Measurements from ENCODE around the gene MCFD2.
"Not testable (repeated sequence)": the region's sequence is repeated elsewhere in the genome, so short reads cannot be mapped to it uniquely, and the experiment has no call there.

The MCFD2 gene

DNA sequence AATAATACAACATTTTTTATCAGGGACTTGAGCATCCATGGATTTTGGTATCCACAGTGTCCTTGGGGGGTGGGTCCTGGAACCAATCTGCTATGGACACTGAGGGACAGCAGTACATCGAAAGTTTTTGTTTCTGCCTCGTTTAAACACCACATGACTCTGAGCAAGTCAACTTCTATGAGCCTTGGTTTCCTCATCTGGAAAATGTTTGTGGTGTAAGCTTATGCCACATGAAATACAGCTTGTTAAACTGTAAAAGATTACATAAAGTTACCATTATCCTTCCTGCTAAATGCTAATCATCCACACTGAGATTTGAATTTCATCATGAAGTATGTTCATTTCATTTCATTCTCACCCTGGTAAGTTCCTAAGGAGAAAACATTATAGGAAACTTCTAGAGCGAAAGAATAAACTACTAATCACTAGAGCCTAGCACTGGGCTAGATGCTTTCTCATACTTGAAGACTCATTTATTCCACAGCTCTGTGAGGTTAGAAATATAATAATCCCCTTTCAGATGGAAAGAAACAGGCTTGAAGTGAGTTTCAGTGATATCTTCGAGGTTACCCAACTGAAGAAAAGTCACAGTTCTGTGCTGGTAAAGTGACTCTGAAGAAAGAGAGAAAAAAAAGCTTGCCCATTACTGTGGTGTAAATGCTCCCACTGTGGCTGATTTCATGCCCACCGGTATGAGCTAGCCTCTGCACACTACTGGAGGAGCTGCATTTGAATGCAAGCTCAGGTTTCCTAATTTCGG is 29.2 kb downstream of the MCFD2 start:
- DNase-seq (ENCODE audit: extremely low read depth, low read depth) = no peak
- TF ChIP-seq, protein P1, sequence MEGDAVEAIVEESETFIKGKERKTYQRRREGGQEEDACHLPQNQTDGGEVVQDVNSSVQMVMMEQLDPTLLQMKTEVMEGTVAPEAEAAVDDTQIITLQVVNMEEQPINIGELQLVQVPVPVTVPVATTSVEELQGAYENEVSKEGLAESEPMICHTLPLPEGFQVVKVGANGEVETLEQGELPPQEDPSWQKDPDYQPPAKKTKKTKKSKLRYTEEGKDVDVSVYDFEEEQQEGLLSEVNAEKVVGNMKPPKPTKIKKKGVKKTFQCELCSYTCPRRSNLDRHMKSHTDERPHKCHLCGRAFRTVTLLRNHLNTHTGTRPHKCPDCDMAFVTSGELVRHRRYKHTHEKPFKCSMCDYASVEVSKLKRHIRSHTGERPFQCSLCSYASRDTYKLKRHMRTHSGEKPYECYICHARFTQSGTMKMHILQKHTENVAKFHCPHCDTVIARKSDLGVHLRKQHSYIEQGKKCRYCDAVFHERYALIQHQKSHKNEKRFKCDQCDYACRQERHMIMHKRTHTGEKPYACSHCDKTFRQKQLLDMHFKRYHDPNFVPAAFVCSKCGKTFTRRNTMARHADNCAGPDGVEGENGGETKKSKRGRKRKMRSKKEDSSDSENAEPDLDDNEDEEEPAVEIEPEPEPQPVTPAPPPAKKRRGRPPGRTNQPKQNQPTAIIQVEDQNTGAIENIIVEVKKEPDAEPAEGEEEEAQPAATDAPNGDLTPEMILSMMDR (IDR thresholded peaks at IDR 0.05; ENCODE audit: low read depth, low read length) = no peak

DNA sequence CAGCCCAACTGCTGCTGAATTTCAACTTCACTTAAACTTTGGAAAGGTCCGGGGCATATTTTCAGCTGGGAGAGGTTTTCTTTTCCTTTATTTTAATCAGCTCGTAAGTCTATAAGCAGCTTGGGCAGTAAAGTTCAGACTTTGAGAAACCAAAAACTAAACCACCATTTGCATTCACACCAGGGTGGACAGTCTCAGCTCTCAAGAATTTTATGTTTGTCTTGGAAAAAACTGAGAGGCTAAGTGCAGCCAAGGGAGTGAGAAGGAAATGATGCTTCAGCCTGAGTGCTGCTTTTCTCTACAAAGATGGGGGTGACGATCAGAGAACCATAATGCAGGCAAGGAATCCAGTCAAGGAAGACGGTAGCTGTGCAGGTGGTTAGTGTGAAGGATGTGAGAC is 30.2 kb downstream of the MCFD2 start:
- TF ChIP-seq, protein P1 (IDR thresholded peaks at IDR 0.05; ENCODE audit: low read depth, low read length) = no peak
- no peak for DNase-seq (ENCODE audit: extremely low read depth, low read depth)

DNA sequence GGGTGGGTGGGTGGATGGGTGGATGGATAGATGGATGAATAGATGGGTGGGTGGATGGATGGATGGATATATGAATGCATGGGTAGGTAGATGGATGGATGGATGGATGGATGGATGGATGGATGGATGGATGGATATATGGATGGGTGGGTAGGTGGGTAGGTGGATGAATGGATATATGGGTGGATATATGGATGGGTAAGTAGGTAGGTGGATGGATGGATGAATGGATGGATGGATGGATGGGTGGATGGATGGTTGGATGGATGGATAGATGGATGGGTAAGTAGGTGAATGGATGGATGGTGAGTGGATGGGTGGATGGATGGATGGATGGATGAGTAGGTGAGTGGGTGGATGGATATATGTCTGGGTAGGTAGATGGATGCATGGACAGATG is 36.1 kb downstream of the MCFD2 start:
- DNase-seq (ENCODE audit: extremely low read depth, low read depth) = no peak
- TF ChIP-seq, protein P1 (IDR thresholded peaks at IDR 0.05; ENCODE audit: low read depth, low read length) = no peak

- DNase-seq (ENCODE audit: extremely low read depth, low read depth) = no peak
- TF ChIP-seq, protein P1 (IDR thresholded peaks at IDR 0.05; ENCODE audit: low read depth, low read length) = no peak
These were observed 36.7 kb downstream of the MCFD2 start for GRCh38 chr2:46878886-46879285.

GRCh38 chr2:46878240-46878877 is 37.2 kb downstream of the MCFD2 start:
- TF ChIP-seq, protein P1 (IDR thresholded peaks at IDR 0.05; ENCODE audit: low read depth, low read length) = no peak

DNA sequence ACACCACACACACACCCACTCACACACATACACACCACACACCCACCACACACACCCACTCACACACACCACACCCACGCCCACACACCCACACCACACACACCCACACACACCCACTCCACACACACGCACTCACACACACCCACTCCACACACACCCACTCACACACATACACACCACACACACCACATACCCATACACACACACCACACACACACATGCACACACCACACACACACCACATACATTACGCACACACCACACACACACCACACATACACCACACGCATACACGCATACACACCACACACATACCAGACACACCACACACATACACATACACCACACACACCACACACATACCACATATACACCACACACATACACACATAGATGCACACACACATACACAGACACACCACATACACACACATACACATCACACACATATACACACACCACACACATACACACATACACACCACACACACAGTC is 37.9 kb downstream of the MCFD2 start:
- no peak for DNase-seq (ENCODE audit: extremely low read depth, low read depth)
- TF ChIP-seq, protein P1 (IDR thresholded peaks at IDR 0.05; ENCODE audit: low read depth, low read length) = no peak

More at GRCh38 chr2:46878240-46878877, 37.2 kb downstream of the MCFD2 start:
- no peak for DNase-seq (ENCODE audit: extremely low read depth, low read depth)

DNA sequence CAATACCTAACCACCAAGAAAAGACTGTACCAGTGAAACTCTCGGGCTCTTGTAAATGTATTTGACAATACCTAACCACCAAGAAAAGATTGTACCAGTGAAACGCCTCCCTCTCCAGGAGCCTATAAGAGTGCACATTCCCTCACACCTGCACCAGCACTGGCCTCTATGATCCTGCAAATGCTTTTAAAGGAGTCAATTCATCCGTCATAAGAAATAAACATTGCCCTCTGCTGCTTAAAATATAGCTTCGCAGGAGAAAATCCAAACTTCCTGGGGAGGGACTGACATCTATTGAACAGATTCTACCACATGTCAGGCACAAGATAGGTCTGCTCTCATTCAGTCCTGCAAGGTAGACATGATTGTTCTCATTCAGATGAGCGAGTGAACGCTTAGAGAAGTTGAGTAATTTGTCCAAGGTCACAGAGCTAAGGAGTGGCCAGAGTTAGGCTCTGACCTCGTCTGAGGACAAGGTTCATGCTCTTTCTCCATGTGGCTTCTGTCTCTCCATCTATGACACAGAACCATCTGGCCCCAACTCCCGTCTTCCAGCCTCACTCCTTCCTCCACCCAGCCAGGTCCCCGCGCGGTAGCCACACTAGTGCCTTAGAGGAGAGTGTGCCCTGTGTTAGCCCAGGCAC is 38.7 kb downstream of the MCFD2 start:
- TF ChIP-seq, protein P1 (IDR thresholded peaks at IDR 0.05; ENCODE audit: low read depth, low read length) = peak; percentile 65
- no peak for DNase-seq (ENCODE audit: extremely low read depth, low read depth)

DNA sequence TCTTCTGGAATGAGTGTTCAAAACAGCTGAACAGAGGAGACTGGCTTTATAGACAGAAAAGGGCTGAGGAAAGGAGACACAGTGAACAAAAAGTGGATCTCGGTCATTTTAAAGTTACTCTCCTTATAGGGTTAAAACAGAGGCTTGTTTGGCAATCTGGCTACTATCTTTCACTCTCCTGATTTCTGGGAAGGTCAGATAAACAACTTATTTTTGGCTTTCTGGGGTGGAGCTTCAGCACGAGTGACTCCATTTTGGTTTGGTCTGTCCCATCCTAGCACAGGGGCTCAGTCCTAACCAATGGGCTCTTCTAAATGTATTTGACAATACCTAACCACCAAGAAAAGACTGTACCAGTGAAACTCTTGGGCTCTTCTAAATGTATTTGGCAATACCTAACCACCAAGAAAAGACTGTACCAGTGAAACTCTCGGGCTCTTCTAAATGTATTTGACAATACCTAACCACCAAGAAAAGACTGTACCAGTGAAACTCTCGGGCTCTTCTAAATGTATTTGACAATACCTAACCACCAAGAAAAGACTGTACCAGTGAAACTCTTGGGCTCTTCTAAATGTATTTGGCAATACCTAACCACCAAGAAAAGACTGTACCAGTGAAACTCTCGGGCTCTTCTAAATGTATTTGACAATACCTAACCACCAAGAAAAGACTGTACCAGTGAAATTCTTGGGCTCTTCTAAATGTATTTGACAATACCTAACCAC is 39.5 kb downstream of the MCFD2 start:
- DNase-seq (ENCODE audit: extremely low read depth, low read depth) = not testable (repeated sequence)

Measured in AG09319 (cell line).